Psoas muscle (tissue), 8 donors: ENCODE results near the gene FXR1. TPM values are rescaled to one million over a fixed set of nuclear protein-coding genes. Genes with fewer than 3 reads are reported as not detected.

Experiments used
- ATAC-seq, 4 donors: fragments of 200-7000 bp; cut with Tn5 transposase; one replicate each; pipeline ENCODE4 v1.9.1; 2020; ENCODE audit warnings: moderate library complexity in 3 of 4, mild to moderate bottlenecking in 2 of 4
- DNase-seq, 2 donors: peaks; one replicate each; pipeline ENCODE4 v3.0.0-alpha.2; 2020
- H3K27ac ChIP-seq: fragments of 200-600 bp; one replicate; pipeline ENCODE4 v1.8.0; 2022
- H3K27me3 ChIP-seq, 3 donors: fragments of 200-600 bp in 1 of 3; one replicate each; pipeline versions ENCODE4 v1.6.1 to v1.8.0; 2013 to 2022; ENCODE audit warnings: low read length in 2 of 3, mild to moderate bottlenecking in 2 of 3, moderate library complexity in 1 of 3; ENCODE audit not compliant: insufficient read depth in 3 of 3
- H3K36me3 ChIP-seq, 2 donors: fragments of 200-600 bp in 1 of 2; one replicate each; pipeline versions ENCODE4 v1.6.1 to v1.8.0; 2013 to 2022; ENCODE audit warnings: low read depth in 1 of 2, mild to moderate bottlenecking in 1 of 2, moderate library complexity in 1 of 2; ENCODE audit not compliant: insufficient read depth in 1 of 2
- H3K4me1 ChIP-seq: fragments of 200-600 bp; one replicate; pipeline ENCODE4 v1.8.0; 2022
- H3K4me3 ChIP-seq: fragments of 200-600 bp; one replicate; pipeline ENCODE4 v1.8.0; 2022; ENCODE audit warnings: mild to moderate bottlenecking
- H3K9me3 ChIP-seq: fragments of 200-600 bp; one replicate; pipeline ENCODE4 v1.8.0; 2022
- WGBS, 3 donors: extraction: QIAGEN DNeasy Blood & Tissue Kit; methylation state at CpG; one replicate each; pipeline versions ENCODE4 v1.1.6 to v1.1.7; 2013; 5-methylcytosine and 5-hydroxymethylcytosine counted together
- intact Hi-C, 2 donors: fragments of 100-400 bp; cut with DNase I; formaldehyde crosslinking; loops; one replicate each; pipeline versions ENCODE4 v1.11.0 to v1.14.2; 2022
- polyA plus RNA-seq, 3 donors: library from polyadenylated mRNA; stranded (reverse); fragments of 200-250 nt; gene quantifications; one replicate each; pipeline ENCODE4 v1.2.3, GENCODE V29; 2013
- total RNA-seq, 4 donors: library from RNA; stranded (reverse); fragmentation: NEBNext Ultra II Directional in 2 of 4; extraction: Animal tissue kit (Norgen Biotek cat#: 25700) in 2 of 4; gene quantifications; one replicate each; pipeline versions ENCODE4 v1.2.1 to v1.2.4, GENCODE V29; 2021 to 2023
- TF ChIP-seq, protein P1 (sequence below): fragments of 200-600 bp; IDR thresholded peaks from one replicate; pipeline ENCODE4 v1.8.0; 2022; ENCODE audit warnings: antibody characterized with exemption
- donor health status: healthy with polysubstance abuse.
- donor health status: DM: no; HTN: no; CAD: no; lungs with moderate emphysema.
- donor health status: Bipolar disorder and iron deficiency.
- donor health status: healthy.
- donor health status: DM: yes; HTN: yes; CAD: no.
- donor health status: DM: no; HTN: no; CAD: no.
- donor health status: DM: no; HTN: no; CAD: no.
- donor health status: DM: yes; HTN: yes; CAD: no.

Gene FXR1
- total and polyA plus RNA-seq, 7 donors, result 199 to 779 (median 674) TPM

- TF ChIP-seq, protein P1, sequence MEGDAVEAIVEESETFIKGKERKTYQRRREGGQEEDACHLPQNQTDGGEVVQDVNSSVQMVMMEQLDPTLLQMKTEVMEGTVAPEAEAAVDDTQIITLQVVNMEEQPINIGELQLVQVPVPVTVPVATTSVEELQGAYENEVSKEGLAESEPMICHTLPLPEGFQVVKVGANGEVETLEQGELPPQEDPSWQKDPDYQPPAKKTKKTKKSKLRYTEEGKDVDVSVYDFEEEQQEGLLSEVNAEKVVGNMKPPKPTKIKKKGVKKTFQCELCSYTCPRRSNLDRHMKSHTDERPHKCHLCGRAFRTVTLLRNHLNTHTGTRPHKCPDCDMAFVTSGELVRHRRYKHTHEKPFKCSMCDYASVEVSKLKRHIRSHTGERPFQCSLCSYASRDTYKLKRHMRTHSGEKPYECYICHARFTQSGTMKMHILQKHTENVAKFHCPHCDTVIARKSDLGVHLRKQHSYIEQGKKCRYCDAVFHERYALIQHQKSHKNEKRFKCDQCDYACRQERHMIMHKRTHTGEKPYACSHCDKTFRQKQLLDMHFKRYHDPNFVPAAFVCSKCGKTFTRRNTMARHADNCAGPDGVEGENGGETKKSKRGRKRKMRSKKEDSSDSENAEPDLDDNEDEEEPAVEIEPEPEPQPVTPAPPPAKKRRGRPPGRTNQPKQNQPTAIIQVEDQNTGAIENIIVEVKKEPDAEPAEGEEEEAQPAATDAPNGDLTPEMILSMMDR, result no peak
- peaks cover 65% of the 10 kb centered on the region for H3K4me1 ChIP-seq
- intact Hi-C loops, result no loop called here
- no peak for ATAC-seq
- no peaks in the 10 kb centered on the region for H3K27me3 ChIP-seq
- peaks cover 5% of the 10 kb centered on the region for H3K9me3 ChIP-seq
- no peak overlapping the region for H3K27ac ChIP-seq
- DNase-seq, result no peak
- WGBS, 3 donors, result 24 to 34% (median 25%) methylated on average over 2 of the region's 2 CpGs
- H3K4me3 ChIP-seq, result no peak overlapping the region
- H3K36me3 ChIP-seq, result no peaks in the 10 kb centered on the region
Measured at GRCh38 chr3:180926526-180926925, 14.1 kb downstream of the FXR1 start.

DNA sequence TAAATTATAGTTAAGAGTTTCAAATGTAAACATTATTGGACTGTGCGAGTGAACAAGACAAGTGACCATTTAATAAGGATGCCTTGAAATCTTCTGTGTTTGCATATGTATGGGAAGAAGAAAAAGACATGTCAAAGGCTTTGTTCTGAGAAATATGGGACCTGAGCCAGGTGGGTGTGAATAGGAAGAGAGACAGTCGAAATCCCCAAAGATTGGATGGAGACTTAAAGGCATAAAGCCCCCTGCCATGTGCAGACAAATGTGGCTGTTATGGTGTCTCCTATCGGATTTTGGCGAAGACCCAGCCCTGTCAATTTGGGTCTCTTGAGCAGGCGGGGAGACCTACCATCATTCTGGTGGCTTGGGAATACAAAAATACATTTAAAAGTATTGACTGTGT is 16.9 kb downstream of the FXR1 start:
- Histone ChIP-seq H3K4me1 (peaks cover 68% of the 10 kb centered on the region), H3K27ac (peak overlapping the region; percentile 6), H3K4me3 (no peak overlapping the region), H3K36me3 (no peaks in the 10 kb centered on the region), H3K27me3 (no peaks in the 10 kb centered on the region), H3K9me3 (peaks cover 5% of the 10 kb centered on the region)
- intact Hi-C loops, result no loop called here
- 84 to 89% (median 87%) methylated on average over 5 of the region's 5 CpGs for WGBS, 3 donors
- TF ChIP-seq, protein P1, result no peak
- no peak for ATAC-seq
- no peak for DNase-seq

- DNase-seq (no peak), ATAC-seq (no peak)
- H3K9me3 ChIP-seq, result peaks cover 5% of the 10 kb centered on the region
- 62 to 78% (median 65%) methylated on average over 4 of the region's 4 CpGs for WGBS, 3 donors
- H3K4me1 ChIP-seq, result peaks cover 69% of the 10 kb centered on the region
- H3K4me3 ChIP-seq, result no peak overlapping the region
- intact Hi-C loops, result no loop called here
- no peaks in the 10 kb centered on the region for H3K27me3 ChIP-seq
- H3K27ac ChIP-seq, result no peak overlapping the region
- peaks cover 0 to 6% of the 10 kb centered on the region in 2 donors for H3K36me3 ChIP-seq
- TF ChIP-seq, protein P1, result no peak
Measured at GRCh38 chr3:180930526-180930925, 18.1 kb downstream of the FXR1 start.

DNA sequence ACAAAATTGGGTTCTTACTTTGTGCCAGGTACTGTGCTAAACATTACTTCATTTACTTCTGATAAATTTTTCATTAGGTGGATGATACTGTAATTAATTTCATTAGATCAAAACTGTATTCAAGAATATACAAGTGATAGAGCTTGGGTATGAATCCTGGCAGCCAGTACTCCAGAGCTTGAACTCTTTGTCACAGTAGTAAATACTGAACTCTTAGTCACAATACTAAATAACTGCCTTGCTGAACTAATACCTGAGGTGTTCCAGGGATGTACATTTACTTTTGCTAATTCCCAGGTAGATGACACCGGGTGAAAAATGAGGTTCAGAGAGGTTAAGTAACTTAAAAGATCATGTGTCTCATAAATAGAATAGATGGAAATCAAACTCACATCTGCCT is 20.3 kb downstream of the FXR1 start:
- 29 to 67% (median 31%) methylated on average over 1 of the region's 1 CpG for WGBS, 3 donors

More for the DNA sequence above, 20.3 kb downstream of the FXR1 start:
- DNase-seq (no peak), ATAC-seq (peak; percentile 66 to 89 (median 79))
- H3K27ac ChIP-seq, result peak overlapping the region; percentile 54
- H3K36me3 ChIP-seq, result peaks cover 2 to 29% of the 10 kb centered on the region in 2 donors
- no peaks in the 10 kb centered on the region for H3K27me3 ChIP-seq
- H3K9me3 ChIP-seq, result peaks cover 4% of the 10 kb centered on the region
- H3K4me3 ChIP-seq, result peak overlapping the region; percentile 1
- intact Hi-C loops, result no loop called here
- peaks cover 47% of the 10 kb centered on the region for H3K4me1 ChIP-seq
- TF ChIP-seq, protein P1, result no peak
